Measurements from ENCODE around the gene UBB.

- TF ChIP-seq CTCF (conservative IDR thresholded peaks at IDR 0.05; ENCODE audit: low read depth, low read length) (0 out of 2 replicates have a peak, but pooled peaks have one; percentile 27), EZH2 (IDR thresholded peaks at IDR 0.05; ENCODE audit: borderline replicate concordance, low read depth, low read length, poor library complexity, severe bottlenecking) (no peak)
These were observed 26.1 kb downstream of the UBB start for GRCh38 chr17:16406742-16407674.
